Activated CD4-positive, alpha-beta T cell treated with anti-CD3 and anti-CD28 coated beads, Interleukin-2, Interleukin-6, amounts not matched to agents 100 ng/mL and 50 ng/mL, durations not matched to agents 16 hours and 8 hours (primary cell): Measurements from ENCODE around the gene RRM1.
A peak's percentile ranks its signal among the peaks of the same experiment; 100 is the strongest.
"Not testable (repeated sequence)": the region's sequence is repeated elsewhere in the genome, so short reads cannot be mapped to it uniquely, and the experiment has no call there.

Source experiments
- DNase-seq: peaks from one replicate; pipeline ENCODE4 v3.0.0-alpha.2; 2020

The RRM1 gene

DNA sequence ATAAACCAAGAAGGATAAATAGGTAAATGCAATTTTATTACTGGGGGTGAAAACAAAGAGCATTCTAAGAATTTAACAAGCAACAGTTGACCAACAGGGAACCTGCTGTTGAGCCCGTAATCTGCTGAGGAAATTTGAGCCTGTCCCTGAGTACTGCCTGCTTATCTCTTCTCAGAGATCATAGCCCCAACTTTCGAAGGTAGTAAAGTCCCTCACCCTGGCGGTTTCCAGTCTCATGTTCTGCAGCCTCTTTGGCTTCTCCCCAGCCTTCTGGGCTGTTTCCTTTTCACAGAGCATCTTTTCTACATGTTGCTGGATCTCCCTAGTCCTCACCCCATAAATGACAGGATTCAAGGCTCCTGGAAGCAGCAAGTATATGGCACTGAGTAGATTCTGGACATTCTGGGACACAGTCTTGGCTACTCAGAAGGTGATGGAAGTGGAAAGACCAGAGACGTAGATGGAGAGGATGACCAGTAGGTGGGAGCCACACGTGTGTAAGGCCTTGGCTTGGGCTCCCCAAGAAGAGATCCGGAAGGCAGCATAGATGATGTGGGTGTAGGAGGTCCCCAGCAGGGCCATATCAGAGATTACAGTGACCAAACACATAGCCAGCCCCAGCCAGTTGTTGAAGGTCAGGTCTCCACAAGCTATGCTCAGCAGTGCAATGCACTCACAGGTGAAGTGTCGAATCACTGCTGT is 51.6 kb downstream of the RRM1 start:
- DNase-seq, result no peak

DNA sequence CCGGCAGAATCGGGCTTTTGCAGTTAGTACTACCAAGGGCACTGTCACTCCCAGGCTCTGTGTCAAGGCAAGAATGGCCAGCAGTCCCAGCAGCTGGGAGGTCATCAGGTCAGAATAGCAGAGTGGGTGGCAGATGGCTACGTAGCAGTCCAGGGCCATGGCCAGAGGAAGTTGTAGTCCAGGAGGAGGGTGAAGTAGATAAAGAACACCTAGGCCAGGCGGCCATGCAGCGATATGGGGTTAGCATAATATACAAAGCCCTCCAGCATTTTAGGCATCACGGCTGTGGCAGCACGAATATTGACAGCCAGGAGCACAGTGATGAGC is 52.1 kb downstream of the RRM1 start:
- no peak for DNase-seq

DNA sequence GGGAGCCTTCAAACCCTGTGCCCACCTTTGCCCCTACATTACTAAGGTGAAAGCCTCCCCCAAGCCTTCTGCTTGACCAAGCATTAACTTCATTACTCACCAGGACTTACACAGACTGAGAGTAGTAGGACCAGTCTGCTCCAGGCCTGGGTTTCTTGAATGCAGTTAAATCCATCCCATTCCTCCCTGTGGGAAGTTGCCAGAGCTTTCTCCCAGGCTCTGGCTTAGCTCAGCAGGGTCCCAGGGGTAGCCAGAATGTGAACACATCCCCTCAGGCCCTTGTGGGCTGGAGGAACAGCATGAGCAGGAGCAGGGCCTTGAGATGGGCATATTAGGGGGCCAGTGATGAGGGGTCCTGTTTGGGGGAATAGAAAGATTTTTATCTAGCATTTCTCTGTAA is 59.9 kb downstream of the RRM1 start:
- DNase-seq, result no peak

DNA sequence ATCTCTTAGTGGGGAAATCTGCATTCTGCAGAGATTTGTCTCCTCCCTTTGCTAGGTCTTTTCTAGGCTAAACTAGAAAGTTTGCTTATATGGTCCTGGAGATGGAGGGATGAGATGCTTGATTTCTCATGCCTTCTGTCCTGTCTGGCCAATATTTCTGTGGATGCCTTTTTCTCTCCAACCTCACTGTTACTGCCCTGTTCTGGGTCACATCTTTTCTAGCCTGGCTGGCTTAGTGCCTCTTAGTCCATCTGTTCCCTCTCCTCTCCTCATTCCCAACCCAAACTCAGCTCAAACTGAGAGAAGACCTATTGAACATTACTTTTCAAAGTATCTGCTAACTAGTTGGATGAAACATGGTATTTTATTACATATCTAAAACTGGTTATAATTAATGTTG is 62.0 kb downstream of the RRM1 start:
- no peak for DNase-seq

DNA sequence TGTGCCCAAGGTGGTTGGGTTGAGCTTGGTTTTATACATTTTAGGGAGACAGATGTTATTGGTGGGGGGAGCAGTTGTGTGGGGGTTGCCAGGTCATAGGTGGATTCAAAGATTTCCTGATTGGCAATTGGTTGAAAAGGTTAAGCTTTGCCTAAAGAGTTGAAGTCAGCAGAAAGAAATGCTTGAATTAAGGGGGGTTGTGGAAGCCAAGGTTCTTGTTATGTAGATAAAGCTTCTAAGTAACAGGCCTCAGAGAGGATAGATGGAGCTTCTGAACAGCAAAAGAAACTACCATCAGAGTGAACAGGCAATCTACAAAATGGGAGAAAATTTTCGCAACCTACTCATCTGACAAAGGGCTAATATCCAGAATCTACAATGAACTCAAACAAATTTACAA is 64.2 kb downstream of the RRM1 start:
- DNase-seq, result not testable (repeated sequence)

DNA sequence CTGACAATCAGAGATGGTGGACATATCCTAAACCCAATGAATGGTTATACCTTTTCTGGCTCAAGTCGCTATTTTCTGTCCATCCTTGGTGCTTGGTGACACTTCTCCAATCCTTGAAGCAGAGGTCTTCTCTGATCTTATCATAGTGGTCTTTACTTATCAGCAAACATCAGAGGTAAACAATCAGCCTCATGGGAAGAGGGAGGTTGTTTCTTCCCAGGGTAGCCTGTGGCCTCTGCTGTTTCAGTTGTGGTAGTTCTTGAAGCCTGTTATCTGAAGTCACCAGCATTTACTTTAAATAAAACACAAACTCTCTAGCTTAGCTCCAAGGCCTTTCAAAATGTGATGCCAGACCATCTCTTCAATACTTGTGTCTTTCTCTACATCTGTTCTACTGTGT is 66.7 kb downstream of the RRM1 start:
- no peak for DNase-seq

DNA sequence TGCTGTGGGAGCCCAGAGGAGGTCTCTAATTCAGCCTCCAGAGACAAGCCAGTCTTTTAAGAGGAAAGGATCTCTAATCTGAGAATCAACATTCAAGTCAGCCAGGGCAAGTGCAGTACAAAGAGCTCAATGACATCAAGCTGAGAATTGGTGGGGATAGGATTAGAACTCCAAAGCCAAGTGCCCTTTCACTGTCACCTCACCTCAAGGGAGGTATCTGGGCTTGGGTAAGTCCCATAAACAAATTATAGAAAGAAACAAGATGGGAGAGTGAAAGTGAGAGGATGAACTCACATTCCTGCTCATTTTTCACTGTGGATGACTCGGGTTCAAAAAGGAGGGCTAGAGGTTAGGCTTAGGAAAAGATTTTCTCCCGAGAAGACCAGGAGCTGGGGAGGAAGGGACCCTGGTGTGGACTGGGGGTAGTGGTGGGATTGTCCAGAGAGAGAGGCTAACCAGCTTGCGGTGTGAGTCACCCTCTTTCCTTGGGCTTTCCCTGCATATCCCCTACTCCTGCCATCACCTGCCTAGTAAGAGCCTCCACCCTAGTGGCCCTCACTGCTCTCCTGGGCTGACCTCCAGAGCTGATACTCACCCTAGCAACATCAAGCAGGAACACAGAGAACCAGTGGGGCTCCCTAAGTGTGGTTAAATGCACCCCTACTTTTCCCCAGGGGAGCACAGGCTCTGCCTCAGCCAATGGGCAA is 70.4 kb downstream of the RRM1 start:
- no peak for DNase-seq

DNA sequence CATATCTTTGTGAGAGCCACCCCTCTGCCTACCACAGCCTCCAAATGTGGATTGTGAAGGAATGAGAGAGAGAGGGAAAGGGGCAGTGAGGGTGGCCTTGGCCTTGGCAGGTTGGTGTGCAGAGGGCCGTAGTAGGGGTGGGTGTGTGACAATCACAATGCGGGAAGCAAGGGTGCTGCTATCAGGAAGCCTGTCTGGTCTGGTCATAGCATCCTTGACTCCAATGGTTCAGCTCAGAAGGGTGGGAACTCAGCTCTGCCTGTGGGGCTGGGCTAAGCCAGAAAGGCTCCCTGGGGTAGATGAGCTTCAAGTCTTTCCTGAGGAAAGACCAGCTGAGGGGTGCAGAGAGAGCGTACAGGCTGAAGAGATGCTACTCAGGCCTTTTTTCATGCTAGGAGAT is 72.7 kb downstream of the RRM1 start:
- DNase-seq, result no peak

DNA sequence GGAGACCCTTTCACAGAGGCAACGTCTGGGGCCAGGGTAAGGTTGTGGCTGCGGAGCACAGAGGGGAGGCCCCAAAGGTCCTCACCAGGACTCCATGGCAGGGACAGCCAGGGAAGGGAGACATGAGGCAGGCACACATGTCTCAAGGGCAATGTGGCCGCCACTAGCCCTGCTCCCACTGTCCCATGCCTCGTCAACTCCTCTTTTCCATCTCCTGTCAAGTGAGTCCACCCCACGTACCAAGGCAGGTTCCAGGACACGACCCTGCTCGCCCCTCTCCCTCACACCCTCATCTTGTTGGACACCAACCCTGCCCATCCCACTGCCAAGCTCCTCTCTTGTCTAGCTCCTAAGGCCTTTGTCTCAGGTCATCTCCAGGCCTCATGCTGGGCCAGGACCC is 73.2 kb downstream of the RRM1 start:
- no peak for DNase-seq

DNA sequence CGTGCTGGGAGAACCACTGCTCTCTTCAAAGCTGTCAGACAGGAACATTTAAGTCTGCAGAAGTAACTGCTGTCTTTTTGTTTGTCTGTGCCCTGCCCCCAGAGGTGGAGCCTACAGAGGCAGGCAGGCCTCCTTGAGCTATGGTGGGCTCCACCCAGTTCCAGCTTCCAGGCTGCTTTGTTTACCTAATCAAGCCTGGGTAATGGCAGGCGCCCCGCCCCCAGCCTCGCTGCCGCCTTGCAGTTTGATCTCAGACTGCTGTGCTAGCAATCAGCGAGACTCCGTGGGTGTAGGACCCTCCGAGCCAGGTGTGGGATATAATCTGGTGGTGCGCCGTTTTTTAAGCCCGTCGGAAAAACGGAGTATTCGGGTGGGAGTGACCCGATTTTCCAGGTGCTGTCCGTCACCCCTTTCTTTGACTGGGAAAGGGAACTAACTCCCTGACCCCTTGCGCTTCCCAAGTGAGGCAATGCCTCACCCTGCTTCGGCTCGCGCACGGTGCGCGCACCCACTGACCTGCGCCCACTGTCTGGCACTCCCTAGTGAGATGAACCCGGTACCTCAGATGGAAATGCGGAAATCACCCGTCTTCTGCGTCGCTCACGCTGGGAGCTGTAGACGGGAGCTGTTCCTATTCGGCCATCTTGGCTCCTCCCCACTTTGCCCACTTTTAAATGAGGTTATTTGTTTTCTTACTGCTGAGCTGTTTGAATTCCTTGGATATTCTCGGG is 81.2 kb downstream of the RRM1 start:
- not testable (repeated sequence) for DNase-seq

DNA sequence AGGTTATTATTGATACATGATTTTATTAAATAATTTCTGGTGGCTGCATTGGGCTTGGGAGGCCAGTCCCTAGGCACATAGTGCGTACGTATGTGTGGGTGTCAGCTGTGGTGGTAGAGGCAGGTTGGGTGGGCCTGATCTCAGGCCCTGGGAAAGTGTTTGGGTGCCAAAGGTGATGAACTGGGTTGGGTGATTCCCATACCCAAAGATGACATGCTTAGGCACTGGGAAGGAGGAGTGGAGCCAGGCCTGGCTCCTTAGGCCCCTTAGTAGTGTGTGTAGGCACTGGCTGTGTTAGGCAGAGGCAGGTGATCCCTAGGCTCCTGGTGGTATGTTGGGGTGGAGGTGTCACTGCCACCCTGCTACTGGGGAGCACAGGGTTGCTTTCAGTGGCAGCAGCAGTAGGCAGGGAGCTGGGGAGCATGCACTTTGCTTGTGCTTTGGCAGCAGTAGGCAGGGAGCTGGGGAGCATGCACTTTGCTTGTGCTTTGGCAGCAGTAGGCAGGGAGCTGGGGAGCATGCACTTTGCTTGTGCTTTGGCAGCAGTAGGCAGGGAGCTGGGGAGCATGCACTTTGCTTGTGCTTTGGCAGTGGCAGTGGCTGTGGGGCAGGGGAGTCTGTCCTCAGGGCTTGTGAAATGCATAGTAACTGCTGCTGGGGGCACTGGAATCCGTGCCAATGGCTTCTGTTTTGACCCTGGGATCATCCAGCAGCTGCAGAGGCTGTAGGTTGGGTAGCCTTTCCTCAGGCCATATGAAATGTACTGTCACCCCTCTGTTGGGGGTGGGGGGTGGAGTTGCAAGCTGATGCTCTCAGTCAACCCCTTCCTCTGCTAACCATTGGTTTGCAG is 84.4 kb downstream of the RRM1 start:
- DNase-seq, result no peak

DNA sequence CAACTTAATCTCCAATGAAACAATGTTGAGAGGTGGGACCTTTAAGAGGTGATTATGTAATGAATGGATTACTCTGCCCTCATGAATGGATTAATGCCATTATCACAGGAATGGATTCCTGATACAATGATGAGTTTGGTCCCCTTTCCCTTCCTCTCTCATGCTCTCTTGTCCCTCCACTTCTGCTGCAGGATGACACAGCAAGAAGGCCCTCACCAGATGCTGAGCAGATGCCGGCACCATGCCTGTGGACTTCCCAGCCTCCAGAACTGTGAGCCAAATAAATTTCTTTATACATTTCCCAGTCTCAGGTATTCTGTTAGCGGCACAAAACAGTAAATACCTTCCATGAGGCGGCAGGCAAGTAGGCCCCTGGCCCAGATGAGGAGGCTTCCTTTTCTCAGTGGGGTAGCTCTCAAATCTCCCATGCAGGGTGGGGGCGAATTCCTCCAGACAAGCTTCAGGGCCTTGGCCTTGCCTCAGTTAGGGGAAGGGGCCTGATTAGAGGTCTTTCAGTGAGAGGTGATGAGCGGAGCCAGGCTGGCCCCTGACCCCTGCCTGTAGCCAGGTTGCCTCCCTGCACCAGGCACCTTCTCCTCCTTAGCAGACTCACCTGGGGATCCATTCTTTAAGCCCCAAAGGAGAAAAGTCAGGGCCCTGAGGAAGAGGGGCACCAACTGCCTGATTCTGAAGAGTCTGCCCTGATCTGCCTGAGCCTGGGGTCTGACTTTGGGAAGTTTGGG is 86.0 kb downstream of the RRM1 start:
- no peak for DNase-seq

DNA sequence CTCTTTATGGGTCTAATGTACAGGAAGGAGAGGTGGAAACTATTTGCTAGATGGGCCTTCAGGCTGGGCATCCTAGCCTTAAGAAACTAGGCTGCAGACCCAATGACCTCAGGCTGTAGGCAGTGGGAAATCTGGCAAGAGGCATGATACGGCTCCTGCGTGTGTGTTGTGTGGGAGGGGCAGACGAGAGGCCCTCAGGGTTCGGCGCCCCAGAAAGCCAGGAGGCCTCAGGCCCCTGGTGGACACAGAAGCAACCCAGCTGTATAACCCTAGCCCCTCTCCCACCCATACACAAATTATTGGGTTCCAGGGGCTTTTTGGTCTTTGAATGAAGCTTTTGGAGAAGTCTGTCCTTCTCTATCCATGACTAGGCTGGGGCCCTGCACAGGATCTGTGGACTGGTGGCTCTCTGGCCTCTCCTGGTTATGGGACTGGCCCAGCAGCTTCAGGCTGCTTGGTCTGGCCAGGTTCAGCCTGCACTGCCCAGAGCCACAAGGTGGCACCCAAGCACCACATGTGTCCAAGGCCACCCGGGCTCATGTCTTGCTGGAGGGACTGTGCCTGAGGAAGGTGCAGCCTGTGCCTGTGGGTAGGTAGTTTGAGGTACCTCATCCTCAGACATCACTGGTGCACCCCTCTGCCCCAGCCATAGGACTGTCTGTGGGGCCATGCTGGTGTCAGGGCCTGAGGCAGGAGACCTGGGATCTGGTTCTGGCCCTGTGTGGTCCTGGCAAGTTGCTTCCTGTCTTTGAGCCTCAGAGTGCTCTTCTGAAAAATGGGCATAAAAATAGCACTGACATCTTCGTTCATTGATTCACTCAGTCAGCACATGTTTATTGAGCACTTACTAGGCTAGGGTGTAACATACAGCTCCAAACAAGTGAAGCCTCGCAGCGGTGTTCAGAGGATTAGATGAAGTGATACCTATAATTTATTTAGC is 87.5 kb downstream of the RRM1 start:
- DNase-seq, result peak; percentile 66

DNA sequence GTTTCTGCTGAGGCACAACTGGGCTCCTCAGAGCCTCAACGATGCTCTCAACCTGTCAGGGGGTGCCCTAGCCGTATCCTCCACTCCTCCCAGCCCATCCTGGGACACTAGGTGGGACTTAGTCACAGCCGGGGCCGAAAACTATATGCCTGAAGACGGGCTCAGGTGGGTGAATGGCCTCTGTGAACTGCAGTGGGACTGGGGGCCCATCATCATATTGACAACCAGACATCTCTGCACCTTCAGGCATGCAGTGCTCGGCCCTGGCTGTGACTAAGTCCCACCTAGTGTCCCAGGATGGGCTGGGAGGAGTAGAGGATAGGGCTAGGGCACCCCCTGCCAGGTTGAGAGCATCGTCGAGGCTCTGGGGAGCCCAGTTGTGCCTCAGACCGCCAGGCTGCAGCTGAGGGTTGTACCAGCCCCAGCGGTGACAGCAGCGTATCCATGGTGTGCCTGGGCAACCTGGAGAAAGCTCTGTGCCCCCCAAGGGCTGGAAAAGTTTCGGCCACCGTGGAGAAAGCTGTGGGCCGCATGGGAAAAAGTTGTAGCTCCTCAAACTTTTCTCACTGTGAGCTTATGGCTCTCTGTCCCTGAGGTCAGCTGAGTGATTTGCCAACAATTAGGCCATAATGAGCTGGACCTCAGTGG is 88.9 kb downstream of the RRM1 start:
- DNase-seq, result no peak

DNA sequence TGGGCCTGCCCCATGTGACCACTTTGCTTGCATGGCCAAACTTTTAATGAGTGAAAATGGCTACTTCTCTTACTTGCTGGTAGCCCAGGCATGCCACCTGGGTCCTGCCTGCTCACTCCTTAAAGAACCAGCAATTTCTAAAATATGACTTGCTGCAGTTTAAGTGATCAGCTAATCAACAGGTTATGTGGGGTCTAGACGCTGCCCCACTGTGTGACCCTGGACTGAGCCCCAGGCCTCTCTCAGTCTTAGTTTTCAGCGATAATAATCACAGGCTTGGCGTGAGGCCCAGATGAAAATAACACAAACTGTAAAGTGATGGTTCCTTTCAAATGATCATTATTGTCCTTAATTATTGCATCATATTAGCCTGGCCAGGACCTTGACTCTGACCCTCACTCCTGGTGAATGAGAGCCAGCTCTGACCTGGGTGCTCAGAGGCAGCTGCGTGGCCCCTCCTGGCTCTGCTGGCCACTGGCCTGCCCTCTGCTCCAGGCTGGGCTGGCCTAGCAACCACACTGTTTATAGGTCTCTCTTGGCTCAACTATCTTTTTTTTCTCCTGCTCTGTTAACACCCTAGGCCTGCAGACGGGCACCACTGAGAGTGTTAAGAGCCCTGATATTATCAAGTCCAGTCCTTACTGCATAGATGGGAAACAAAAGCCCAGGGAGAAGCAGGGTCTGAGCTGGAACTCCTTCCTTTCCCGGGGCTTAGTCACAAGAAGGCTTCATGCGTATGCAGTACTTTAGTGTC is 89.7 kb downstream of the RRM1 start:
- no peak for DNase-seq

DNA sequence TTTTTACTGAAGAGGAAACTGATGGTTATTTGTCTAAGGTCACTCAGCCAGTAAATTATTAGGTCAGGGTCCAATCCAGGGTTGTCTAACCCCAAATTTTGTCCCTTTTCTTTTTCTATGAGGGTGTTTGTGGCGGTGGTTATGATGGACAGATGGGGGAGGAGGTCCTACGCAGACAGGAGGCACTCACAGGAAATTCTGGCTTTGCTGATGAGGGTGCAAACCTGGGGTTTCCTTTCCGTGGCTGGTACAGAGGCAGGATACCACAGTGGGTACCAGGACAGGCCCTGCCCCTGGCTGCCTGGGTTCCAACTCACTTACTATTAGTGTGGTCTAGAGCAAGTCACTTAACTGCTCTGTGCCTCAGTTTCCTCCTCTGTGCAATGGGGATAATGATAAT is 91.0 kb downstream of the RRM1 start:
- peak; percentile 32 for DNase-seq

DNA sequence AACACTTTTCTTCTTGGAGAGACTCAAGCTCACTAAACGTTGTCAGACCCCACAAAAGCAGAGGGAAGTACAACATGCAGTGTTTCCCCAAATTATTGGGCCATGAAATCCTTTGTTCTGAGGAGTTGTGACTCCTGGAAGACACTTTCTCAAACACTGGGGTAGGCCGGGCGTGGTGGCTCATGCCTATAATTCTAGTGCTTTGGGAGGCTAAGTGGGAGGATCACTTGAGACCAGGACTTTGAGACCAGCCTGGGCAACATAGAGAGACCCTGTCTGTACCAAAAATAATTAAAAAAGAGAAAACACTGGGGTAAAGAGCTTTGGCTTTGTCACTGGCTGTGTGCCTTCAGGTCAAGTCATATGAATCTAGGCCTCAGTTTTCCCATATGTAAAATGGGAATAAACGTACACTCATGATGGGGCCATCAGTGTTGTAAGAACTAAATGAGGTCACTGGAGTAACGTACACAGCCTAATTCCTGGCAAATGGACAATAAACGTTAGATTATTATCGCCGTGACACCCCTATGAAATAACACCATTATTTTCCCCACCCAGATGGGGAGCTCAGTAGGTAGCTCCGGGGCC is 92.0 kb downstream of the RRM1 start:
- no peak for DNase-seq

DNA sequence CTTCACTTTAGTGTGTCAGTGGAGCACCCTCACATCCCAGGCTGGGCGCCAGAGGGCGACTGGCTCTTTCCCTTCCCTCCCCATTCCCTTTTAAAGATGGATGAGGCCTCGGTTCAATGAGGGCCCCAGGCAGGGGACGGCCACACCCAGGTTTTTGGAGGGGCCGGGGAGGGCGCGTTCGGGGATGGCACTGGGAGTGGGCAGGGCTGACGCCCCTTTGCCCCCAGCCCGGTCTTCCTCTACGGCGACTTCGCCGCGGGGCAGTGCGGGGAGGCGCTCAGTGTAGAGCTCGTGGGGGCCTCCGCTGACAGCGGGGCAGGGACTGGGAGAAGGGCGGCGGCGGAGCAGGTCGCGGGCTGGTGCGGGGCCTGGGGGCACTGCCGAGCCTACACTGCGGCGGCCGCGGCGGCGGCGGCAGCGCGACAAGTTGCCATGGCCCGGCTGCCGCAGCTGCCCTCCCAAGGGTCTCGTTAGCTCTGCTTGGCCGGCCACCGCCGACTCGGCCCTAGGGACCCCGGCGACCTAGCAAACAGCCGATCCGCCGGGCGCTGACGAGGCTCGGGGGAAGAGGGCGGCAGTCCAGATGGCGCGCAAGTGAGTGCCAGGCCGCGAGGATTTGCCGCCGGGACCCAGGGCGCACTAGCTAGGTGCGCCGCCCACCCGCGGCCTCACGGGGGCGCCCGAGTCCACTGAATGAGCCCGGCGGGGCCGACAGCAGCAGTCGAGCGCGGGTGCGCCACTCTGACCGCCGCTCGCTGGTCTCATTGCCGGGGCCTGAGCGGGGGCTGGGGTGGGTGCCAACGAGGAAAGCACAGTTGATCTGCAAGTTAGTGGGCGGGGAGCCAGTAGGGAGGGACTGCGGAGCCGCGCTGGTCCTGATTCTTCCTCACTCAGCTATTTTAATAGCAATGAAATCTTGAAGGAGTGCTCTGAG is 92.7 kb downstream of the RRM1 start:
- DNase-seq, result peak; percentile 93
